Sigmoid colon (tissue), 7 donors: Measurements from ENCODE around the gene ACOX3. TPM values are rescaled to one million over a fixed set of nuclear protein-coding genes. Genes with fewer than 3 reads are reported as not detected.

ENCODE experiments used
- DNase-seq: peaks from one replicate; pipeline ENCODE4 v3.0.0-alpha.2; 2019
- H3K27ac ChIP-seq, 4 donors: fragments of 200-600 bp; sonication (generic); one replicate each; pipeline ENCODE4 v1.5.1; 2016 to 2019; ENCODE audit warnings: mild to moderate bottlenecking in 1 of 4
- H3K27me3 ChIP-seq, 3 donors: fragments of 200-600 bp; sonication (generic); one replicate each; pipeline ENCODE4 v1.5.1; 2019; ENCODE audit warnings: mild to moderate bottlenecking in 1 of 3
- H3K36me3 ChIP-seq, 4 donors: fragments of 200-600 bp; sonication (generic); one replicate each; pipeline ENCODE4 v1.5.1; 2016 to 2019
- H3K4me1 ChIP-seq, 4 donors: fragments of 200-600 bp; sonication (generic); one replicate each; pipeline ENCODE4 v1.5.1; 2017 to 2019
- H3K4me3 ChIP-seq, 4 donors: fragments of 200-600 bp; sonication (generic); one replicate each; pipeline ENCODE4 v1.5.1; 2017 to 2019; ENCODE audit warnings: mild to moderate bottlenecking in 2 of 4, moderate library complexity in 1 of 4
- H3K9me3 ChIP-seq, 4 donors: fragments of 200-600 bp in 3 of 4; sonication (generic) in 3 of 4; one replicate each; pipeline versions ENCODE4 v1.5.1 to v1.6.1; 2013 to 2019
- EP300 ChIP-seq, 4 donors: sonication (generic); formaldehyde crosslinking; IDR thresholded peaks; one replicate each; pipeline ENCODE4 v1.6.1; 2017; ENCODE audit warnings: antibody characterized with exemption in 4 of 4
- POLR2A ChIP-seq, 2 donors: fragments of 450-650 bp; IDR thresholded peaks; one replicate each; pipeline ENCODE4 v1.6.1; 2016; ENCODE audit warnings: antibody characterized with exemption in 2 of 2, mild to moderate bottlenecking in 2 of 2, moderate library complexity in 2 of 2
- POLR2AphosphoS5 ChIP-seq, 4 donors: sonication (generic); formaldehyde crosslinking; IDR thresholded peaks; one replicate each; pipeline ENCODE4 v1.6.1; 2017; ENCODE audit warnings: antibody characterized with exemption in 4 of 4
- WGBS, 2 donors: extraction: QIAGEN DNeasy Blood & Tissue Kit; methylation state at CpG; one replicate each; pipeline ENCODE4 v1.1.7; 2013; 5-methylcytosine and 5-hydroxymethylcytosine counted together
- intact Hi-C: fragments of 100-400 bp; cut with DNase I; formaldehyde crosslinking; loops from one replicate; pipeline ENCODE4 v1.15.1; 2023
- polyA plus RNA-seq, 3 donors: library from polyadenylated mRNA; stranded (reverse); fragments of 200-250 nt; gene quantifications; one replicate each; pipeline ENCODE4 v1.2.3, GENCODE V29; 2013
- total RNA-seq, 4 donors: library from RNA; depleted of rRNA; stranded (reverse); fragments of >200 nt; gene quantifications; one replicate each; pipeline ENCODE4 v1.1.0, GENCODE V29; 2016
- TF ChIP-seq, protein P1 (sequence below), 4 experiments: fragments of 450-650 bp in 3 of 4; fragments of 200-600 bp in 1 of 4; IDR thresholded peaks; one replicate each; pipeline ENCODE4 v1.5.1; 2016 to 2019; ENCODE audit warnings: antibody characterized with exemption in 4 of 4, mild to moderate bottlenecking in 3 of 4, moderate library complexity in 2 of 4
- donor health status: healthy with polysubstance abuse.
- donor health status: Bipolar disorder and iron deficiency.
- donor health status: healthy.

The ACOX3 gene
- total and polyA plus RNA-seq, 7 donors: 8.4 to 51.0 (median 24.8) TPM

- peak overlapping the region; percentile 75 to 90 (median 80) for H3K27ac ChIP-seq
- H3K27me3 ChIP-seq: no peaks in the 10 kb centered on the region
- H3K4me1 ChIP-seq: peaks cover 0 to 27% (median 23%) of the 10 kb centered on the region in 4 donors
- DNase-seq: no peak
- intact Hi-C loops: loop anchor here (1.0 to 10.0 kb wide), 4 partner anchors 128 to 248 kb away; partner anchors contain the start of gene ABLIM2
- H3K9me3 ChIP-seq: no peaks in the 10 kb centered on the region
- no peak for TF ChIP-seq POLR2A (IDR thresholded peaks at IDR 0.05)
- peak in 2 of 4 donors; percentile 3 to 38 for TF ChIP-seq POLR2AphosphoS5 (IDR thresholded peaks at IDR 0.05)
- 76 to 91% methylated on average over 14 of the region's 14 CpGs for WGBS, 2 donors
- H3K36me3 ChIP-seq: peaks cover 12 to 62% (median 34%) of the 10 kb centered on the region in 4 donors
- H3K4me3 ChIP-seq: no peak overlapping the region
These were observed 37.9 kb downstream of the ACOX3 start for GRCh38 chr4:8402640-8403039.

- Histone ChIP-seq H3K4me1 (peaks cover 0 to 27% (median 23%) of the 10 kb centered on the region in 4 donors), H3K36me3 (peaks cover 12 to 62% (median 34%) of the 10 kb centered on the region in 4 donors)
- 79 to 84% methylated on average over 11 of the region's 11 CpGs for WGBS, 2 donors
These were observed 38.3 kb downstream of the ACOX3 start for GRCh38 chr4:8402181-8402597.

GRCh38 chr4:8401665-8402064 lies 38.9 kb downstream of the ACOX3 start:
- intact Hi-C loops: loop anchor here (2.0 to 10.0 kb wide), 3 partner anchors 127 to 247 kb away; partner anchors contain the start of gene ABLIM2
- no peak for DNase-seq
- Histone ChIP-seq H3K36me3 (peaks cover 12 to 65% (median 37%) of the 10 kb centered on the region in 4 donors), H3K4me3 (no peak overlapping the region), H3K9me3 (no peaks in the 10 kb centered on the region), H3K4me1 (peaks cover 0 to 27% (median 23%) of the 10 kb centered on the region in 4 donors), H3K27me3 (no peaks in the 10 kb centered on the region), H3K27ac (peak overlapping the region; percentile 75 to 90 (median 80))
- 94 to 96% methylated on average over 10 of the region's 10 CpGs for WGBS, 2 donors
- TF ChIP-seq POLR2AphosphoS5 (IDR thresholded peaks at IDR 0.05) (no peak), EP300 (IDR thresholded peaks at IDR 0.05) (no peak), POLR2A (IDR thresholded peaks at IDR 0.05) (no peak)
- TF ChIP-seq, protein P1, sequence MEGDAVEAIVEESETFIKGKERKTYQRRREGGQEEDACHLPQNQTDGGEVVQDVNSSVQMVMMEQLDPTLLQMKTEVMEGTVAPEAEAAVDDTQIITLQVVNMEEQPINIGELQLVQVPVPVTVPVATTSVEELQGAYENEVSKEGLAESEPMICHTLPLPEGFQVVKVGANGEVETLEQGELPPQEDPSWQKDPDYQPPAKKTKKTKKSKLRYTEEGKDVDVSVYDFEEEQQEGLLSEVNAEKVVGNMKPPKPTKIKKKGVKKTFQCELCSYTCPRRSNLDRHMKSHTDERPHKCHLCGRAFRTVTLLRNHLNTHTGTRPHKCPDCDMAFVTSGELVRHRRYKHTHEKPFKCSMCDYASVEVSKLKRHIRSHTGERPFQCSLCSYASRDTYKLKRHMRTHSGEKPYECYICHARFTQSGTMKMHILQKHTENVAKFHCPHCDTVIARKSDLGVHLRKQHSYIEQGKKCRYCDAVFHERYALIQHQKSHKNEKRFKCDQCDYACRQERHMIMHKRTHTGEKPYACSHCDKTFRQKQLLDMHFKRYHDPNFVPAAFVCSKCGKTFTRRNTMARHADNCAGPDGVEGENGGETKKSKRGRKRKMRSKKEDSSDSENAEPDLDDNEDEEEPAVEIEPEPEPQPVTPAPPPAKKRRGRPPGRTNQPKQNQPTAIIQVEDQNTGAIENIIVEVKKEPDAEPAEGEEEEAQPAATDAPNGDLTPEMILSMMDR (IDR thresholded peaks at IDR 0.05): no peak

More at GRCh38 chr4:8402181-8402597, 38.3 kb downstream of the ACOX3 start:
- Histone ChIP-seq H3K27ac (peak overlapping the region; percentile 75 to 90 (median 80)), H3K27me3 (no peaks in the 10 kb centered on the region), H3K4me3 (no peak overlapping the region), H3K9me3 (no peaks in the 10 kb centered on the region)
- intact Hi-C loops: loop anchor here (2.0 to 10.0 kb wide), 3 partner anchors 127 to 247 kb away; partner anchors contain the start of gene ABLIM2
- TF ChIP-seq POLR2AphosphoS5 (IDR thresholded peaks at IDR 0.05) (peak in 3 of 4 donors; percentile 18 to 72 (median 32)), POLR2A (IDR thresholded peaks at IDR 0.05) (no peak), EP300 (IDR thresholded peaks at IDR 0.05) (peak in 1 of 4 donors; percentile 79)
- TF ChIP-seq, protein P1 (IDR thresholded peaks at IDR 0.05): no peak
- DNase-seq: peak; percentile 84

- intact Hi-C loops: loop anchor here (10.0 kb wide), 1 partner anchor 246 kb away; the partner anchor contains the start of gene ABLIM2
- H3K27ac ChIP-seq: peak overlapping the region in 3 of 4 donors; percentile 75 to 90 (median 76)
- no peak overlapping the region for H3K4me3 ChIP-seq
- no peaks in the 10 kb centered on the region for H3K27me3 ChIP-seq
- no peak for TF ChIP-seq EP300 (IDR thresholded peaks at IDR 0.05)
- TF ChIP-seq POLR2A (IDR thresholded peaks at IDR 0.05): no peak
- no peak for TF ChIP-seq POLR2AphosphoS5 (IDR thresholded peaks at IDR 0.05)
- TF ChIP-seq, protein P1 (IDR thresholded peaks at IDR 0.05): no peak
- H3K36me3 ChIP-seq: peaks cover 5 to 63% (median 37%) of the 10 kb centered on the region in 4 donors
- DNase-seq: no peak
- 89 to 95% methylated on average over 13 of the region's 13 CpGs for WGBS, 2 donors
- H3K4me1 ChIP-seq: peaks cover 0 to 27% (median 23%) of the 10 kb centered on the region in 4 donors
- no peaks in the 10 kb centered on the region for H3K9me3 ChIP-seq
These were observed 39.7 kb downstream of the ACOX3 start for GRCh38 chr4:8400632-8401325.

DNA sequence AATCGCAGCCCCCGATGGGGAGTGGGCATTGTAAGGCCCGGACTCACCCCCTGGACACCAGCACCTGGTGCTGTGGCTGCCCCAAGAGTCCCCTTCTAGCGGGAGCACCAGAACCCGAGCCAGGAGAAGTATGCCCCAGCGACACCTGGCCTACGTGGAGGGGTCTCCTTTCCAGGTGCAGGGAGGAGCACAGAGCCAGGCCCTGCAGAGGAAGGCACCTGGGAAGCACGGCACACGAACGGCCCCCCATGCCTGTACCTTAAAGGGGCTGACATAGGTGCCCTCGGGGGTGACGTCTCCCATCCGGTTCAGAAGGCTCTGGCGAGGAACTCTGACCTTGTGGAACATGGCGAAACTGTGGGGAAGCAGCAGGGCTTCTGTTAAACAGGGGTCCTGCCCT lies 41.2 kb downstream of the ACOX3 start:
- peaks cover 3 to 53% (median 27%) of the 10 kb centered on the region in 4 donors for H3K36me3 ChIP-seq
- intact Hi-C loops: no loop called here

More for the DNA sequence above, 41.2 kb downstream of the ACOX3 start:
- no peak overlapping the region for H3K4me3 ChIP-seq
- WGBS, 2 donors: 88 to 95% methylated on average over 15 of the region's 15 CpGs
- DNase-seq: no peak
- no peaks in the 10 kb centered on the region for H3K9me3 ChIP-seq
- H3K27ac ChIP-seq: no peak overlapping the region
- H3K4me1 ChIP-seq: peaks cover 0 to 34% (median 31%) of the 10 kb centered on the region in 4 donors
- TF ChIP-seq POLR2AphosphoS5 (IDR thresholded peaks at IDR 0.05) (no peak), POLR2A (IDR thresholded peaks at IDR 0.05) (no peak), EP300 (IDR thresholded peaks at IDR 0.05) (no peak)
- TF ChIP-seq, protein P1 (IDR thresholded peaks at IDR 0.05): no peak
- H3K27me3 ChIP-seq: no peaks in the 10 kb centered on the region
